ENCODE results near the gene VILL.

DNA sequence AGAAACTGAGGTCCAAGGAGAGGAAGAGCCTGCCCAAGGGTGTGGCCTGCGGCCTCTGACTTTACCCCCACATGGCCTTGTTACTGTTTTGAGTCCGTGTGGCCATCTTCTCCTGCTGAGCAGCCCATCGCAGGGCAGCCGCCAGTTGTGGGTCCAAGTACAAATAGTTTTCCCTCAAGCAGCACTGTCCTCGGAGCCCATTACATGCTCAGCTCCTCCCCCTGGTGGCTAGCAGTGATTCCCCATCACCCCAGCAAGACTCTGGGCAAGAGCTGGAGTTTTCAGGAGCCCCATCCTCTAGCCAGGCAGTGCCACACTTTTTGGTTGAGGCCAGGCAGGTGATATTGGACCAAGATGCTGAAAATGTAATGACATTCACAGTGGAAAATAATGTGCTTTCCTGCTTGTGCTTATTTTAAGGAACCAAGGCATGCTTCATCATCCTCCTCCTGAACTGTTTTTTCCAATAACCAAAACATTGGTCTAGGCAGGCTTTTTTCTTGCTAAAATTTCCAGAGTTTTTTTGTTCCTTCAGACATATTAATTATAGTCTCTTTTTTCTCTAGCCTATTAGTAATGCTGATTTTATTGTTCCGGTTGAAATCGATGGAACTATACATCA, 23.2 kb upstream of the VILL start:
- TF ChIP-seq, protein P1, sequence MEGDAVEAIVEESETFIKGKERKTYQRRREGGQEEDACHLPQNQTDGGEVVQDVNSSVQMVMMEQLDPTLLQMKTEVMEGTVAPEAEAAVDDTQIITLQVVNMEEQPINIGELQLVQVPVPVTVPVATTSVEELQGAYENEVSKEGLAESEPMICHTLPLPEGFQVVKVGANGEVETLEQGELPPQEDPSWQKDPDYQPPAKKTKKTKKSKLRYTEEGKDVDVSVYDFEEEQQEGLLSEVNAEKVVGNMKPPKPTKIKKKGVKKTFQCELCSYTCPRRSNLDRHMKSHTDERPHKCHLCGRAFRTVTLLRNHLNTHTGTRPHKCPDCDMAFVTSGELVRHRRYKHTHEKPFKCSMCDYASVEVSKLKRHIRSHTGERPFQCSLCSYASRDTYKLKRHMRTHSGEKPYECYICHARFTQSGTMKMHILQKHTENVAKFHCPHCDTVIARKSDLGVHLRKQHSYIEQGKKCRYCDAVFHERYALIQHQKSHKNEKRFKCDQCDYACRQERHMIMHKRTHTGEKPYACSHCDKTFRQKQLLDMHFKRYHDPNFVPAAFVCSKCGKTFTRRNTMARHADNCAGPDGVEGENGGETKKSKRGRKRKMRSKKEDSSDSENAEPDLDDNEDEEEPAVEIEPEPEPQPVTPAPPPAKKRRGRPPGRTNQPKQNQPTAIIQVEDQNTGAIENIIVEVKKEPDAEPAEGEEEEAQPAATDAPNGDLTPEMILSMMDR (IDR thresholded peaks at IDR 0.05) = peak in 2 of 3 donors; percentile 74 to 75
- no peak for TF ChIP-seq POLR2A (IDR thresholded peaks at IDR 0.05)
